ENCODE data around the gene STRA8.
A peak's percentile ranks its signal among the peaks of the same experiment; 100 is the strongest.

The STRA8 gene

GRCh38 chr7:135204876-135205275 is 28.8 kb upstream of the STRA8 start:
- no peak overlapping the region for H2BK5ac ChIP-seq (ENCODE audit: low read depth, low read length, poor library complexity)
- H2AK5ac ChIP-seq (ENCODE audit: low read length): no peak overlapping the region
- H2BK120ac ChIP-seq (ENCODE audit: insufficient read depth, low read length, poor library complexity): no peak overlapping the region
- H2AFZ ChIP-seq (ENCODE audit: insufficient read depth, low read length, poor library complexity): no peak overlapping the region
- peaks cover 23 to 26% of the 10 kb centered on the region in 2 experiments for H3K4me1 ChIP-seq (ENCODE audit: control insufficient read depth in 1 of 2, insufficient read depth in 2 of 2, low read length in 2 of 2)
- H3K23ac ChIP-seq (ENCODE audit: low read length): no peak overlapping the region
- no peak overlapping the region for H3K14ac ChIP-seq (ENCODE audit: low read length)
- no peak overlapping the region for H3K4me2 ChIP-seq (ENCODE audit: low read length)
- H3K9me3 ChIP-seq (ENCODE audit: insufficient read depth, low read depth, low read length): no peaks in the 10 kb centered on the region
- no peak overlapping the region for H4K91ac ChIP-seq (ENCODE audit: low read depth, low read length)
- no peak overlapping the region for H2BK12ac ChIP-seq (ENCODE audit: low read length)
- no peak overlapping the region for H3K4ac ChIP-seq (ENCODE audit: low read depth, low read length)
- H3K27ac ChIP-seq (ENCODE audit: low read depth, low read length): no peak overlapping the region
- no peak overlapping the region for H4K12ac ChIP-seq (ENCODE audit: low read depth, low read length)
- H3K9ac ChIP-seq (ENCODE audit: low read length): no peak overlapping the region
- no CpG with 5 or more reads among the region's 5 CpGs for WGBS (ENCODE audit: extremely low coverage, insufficient coverage, insufficient read length)
- H4K8ac ChIP-seq (ENCODE audit: low read depth, low read length): no peak overlapping the region
- H3K79me1 ChIP-seq (ENCODE audit: low read length): peaks cover 6% of the 10 kb centered on the region
- H3K4me3 ChIP-seq (ENCODE audit: low read depth, low read length): no peak overlapping the region
- peaks cover 15 to 16% of the 10 kb centered on the region in 2 experiments for H3K36me3 ChIP-seq (ENCODE audit: control insufficient read depth in 1 of 2, insufficient read depth in 2 of 2, low read length in 2 of 2)
- no peak overlapping the region for H3K18ac ChIP-seq (ENCODE audit: low read length)
- H3K27me3 ChIP-seq (ENCODE audit: insufficient read depth, low read length): no peaks in the 10 kb centered on the region
- peak; percentile 17 to 66 for DNase-seq
- H3K79me2 ChIP-seq (ENCODE audit: control insufficient read depth, insufficient read depth, low read length, poor library complexity): peaks cover 1% of the 10 kb centered on the region

- Histone ChIP-seq H2BK120ac (ENCODE audit: insufficient read depth, low read length, poor library complexity) (no peak overlapping the region), H3K4ac (ENCODE audit: low read depth, low read length) (no peak overlapping the region), H3K4me2 (ENCODE audit: low read length) (no peak overlapping the region), H3K4me1 (ENCODE audit: control insufficient read depth in 1 of 2, insufficient read depth in 2 of 2, low read length in 2 of 2) (peaks cover 30 to 31% of the 10 kb centered on the region in 2 experiments), H2BK12ac (ENCODE audit: low read length) (no peak overlapping the region), H3K79me2 (ENCODE audit: control insufficient read depth, insufficient read depth, low read length, poor library complexity) (peaks cover 2% of the 10 kb centered on the region), H4K8ac (ENCODE audit: low read depth, low read length) (no peak overlapping the region), H3K27ac (ENCODE audit: low read depth, low read length) (no peak overlapping the region), H3K14ac (ENCODE audit: low read length) (no peak overlapping the region), H3K18ac (ENCODE audit: low read length) (no peak overlapping the region), H3K9ac (ENCODE audit: low read length) (no peak overlapping the region), H3K9me3 (ENCODE audit: insufficient read depth, low read depth, low read length) (no peaks in the 10 kb centered on the region), H3K36me3 (ENCODE audit: control insufficient read depth in 1 of 2, insufficient read depth in 2 of 2, low read length in 2 of 2) (peaks cover 15 to 16% of the 10 kb centered on the region in 2 experiments), H2AK5ac (ENCODE audit: low read length) (no peak overlapping the region), H4K12ac (ENCODE audit: low read depth, low read length) (no peak overlapping the region), H3K23ac (ENCODE audit: low read length) (no peak overlapping the region), H3K79me1 (ENCODE audit: low read length) (peaks cover 7% of the 10 kb centered on the region), H3K4me3 (ENCODE audit: low read depth, low read length) (no peak overlapping the region), H3K27me3 (ENCODE audit: insufficient read depth, low read length) (no peaks in the 10 kb centered on the region), H4K91ac (ENCODE audit: low read depth, low read length) (no peak overlapping the region), H2AFZ (ENCODE audit: insufficient read depth, low read length, poor library complexity) (no peak overlapping the region), H2BK5ac (ENCODE audit: low read depth, low read length, poor library complexity) (no peak overlapping the region)
- no peak for DNase-seq
- WGBS (ENCODE audit: extremely low coverage, insufficient coverage, insufficient read length): no CpG with 5 or more reads among the region's 8 CpGs
Measured at GRCh38 chr7:135205850-135206249, 27.8 kb upstream of the STRA8 start.

GRCh38 chr7:135206941-135207391 is 26.7 kb upstream of the STRA8 start:
- no peak overlapping the region for H2BK5ac ChIP-seq (ENCODE audit: low read depth, low read length, poor library complexity)
- DNase-seq: peak in 1 of 2 donors; percentile 16
- no peaks in the 10 kb centered on the region for H3K9me3 ChIP-seq (ENCODE audit: insufficient read depth, low read depth, low read length)
- H3K4me2 ChIP-seq (ENCODE audit: low read length): no peak overlapping the region
- H3K14ac ChIP-seq (ENCODE audit: low read length): no peak overlapping the region
- H3K4me3 ChIP-seq (ENCODE audit: low read depth, low read length): no peak overlapping the region
- peaks cover 16% of the 10 kb centered on the region for H3K79me1 ChIP-seq (ENCODE audit: low read length)
- no peak overlapping the region for H3K23ac ChIP-seq (ENCODE audit: low read length)
- no peak overlapping the region for H4K8ac ChIP-seq (ENCODE audit: low read depth, low read length)
- no CpG with 5 or more reads among the region's 7 CpGs for WGBS (ENCODE audit: extremely low coverage, insufficient coverage, insufficient read length)
- H3K79me2 ChIP-seq (ENCODE audit: control insufficient read depth, insufficient read depth, low read length, poor library complexity): peaks cover 9% of the 10 kb centered on the region
- H3K9ac ChIP-seq (ENCODE audit: low read length): no peak overlapping the region
- H2AFZ ChIP-seq (ENCODE audit: insufficient read depth, low read length, poor library complexity): no peak overlapping the region
- H3K27ac ChIP-seq (ENCODE audit: low read depth, low read length): no peak overlapping the region
- no peak overlapping the region for H3K18ac ChIP-seq (ENCODE audit: low read length)
- H4K91ac ChIP-seq (ENCODE audit: low read depth, low read length): no peak overlapping the region
- no peak overlapping the region for H3K4ac ChIP-seq (ENCODE audit: low read depth, low read length)
- H3K36me3 ChIP-seq (ENCODE audit: control insufficient read depth in 1 of 2, insufficient read depth in 2 of 2, low read length in 2 of 2): peaks cover 15 to 16% of the 10 kb centered on the region in 2 experiments
- H2BK12ac ChIP-seq (ENCODE audit: low read length): no peak overlapping the region
- H2AK5ac ChIP-seq (ENCODE audit: low read length): no peak overlapping the region
- peaks cover 30 to 32% of the 10 kb centered on the region in 2 experiments for H3K4me1 ChIP-seq (ENCODE audit: control insufficient read depth in 1 of 2, insufficient read depth in 2 of 2, low read length in 2 of 2)
- no peaks in the 10 kb centered on the region for H3K27me3 ChIP-seq (ENCODE audit: insufficient read depth, low read length)
- no peak overlapping the region for H2BK120ac ChIP-seq (ENCODE audit: insufficient read depth, low read length, poor library complexity)
- H4K12ac ChIP-seq (ENCODE audit: low read depth, low read length): no peak overlapping the region

GRCh38 chr7:135207406-135208101 is 26.1 kb upstream of the STRA8 start:
- no peaks in the 10 kb centered on the region for H3K9me3 ChIP-seq (ENCODE audit: insufficient read depth, low read depth, low read length)
- H4K91ac ChIP-seq (ENCODE audit: low read depth, low read length): peak overlapping the region; percentile 16
- H3K79me2 ChIP-seq (ENCODE audit: control insufficient read depth, insufficient read depth, low read length, poor library complexity): peaks cover 9% of the 10 kb centered on the region
- H2AK5ac ChIP-seq (ENCODE audit: low read length): no peak overlapping the region
- no CpG with 5 or more reads among the region's 8 CpGs for WGBS (ENCODE audit: extremely low coverage, insufficient coverage, insufficient read length)
- H3K4me2 ChIP-seq (ENCODE audit: low read length): no peak overlapping the region
- no peak overlapping the region for H3K23ac ChIP-seq (ENCODE audit: low read length)
- H3K18ac ChIP-seq (ENCODE audit: low read length): peak overlapping the region; percentile 44
- H3K27me3 ChIP-seq (ENCODE audit: insufficient read depth, low read length): no peaks in the 10 kb centered on the region
- no peak overlapping the region for H2AFZ ChIP-seq (ENCODE audit: insufficient read depth, low read length, poor library complexity)
- no peak overlapping the region for H3K4me3 ChIP-seq (ENCODE audit: low read depth, low read length)
- H3K4me1 ChIP-seq (ENCODE audit: control insufficient read depth in 1 of 2, insufficient read depth in 2 of 2, low read length in 2 of 2): peaks cover 30 to 32% of the 10 kb centered on the region in 2 experiments
- H3K4ac ChIP-seq (ENCODE audit: low read depth, low read length): no peak overlapping the region
- no peak overlapping the region for H4K8ac ChIP-seq (ENCODE audit: low read depth, low read length)
- H3K79me1 ChIP-seq (ENCODE audit: low read length): peaks cover 16% of the 10 kb centered on the region
- peak overlapping the region; percentile 29 for H2BK12ac ChIP-seq (ENCODE audit: low read length)
- no peak overlapping the region for H3K27ac ChIP-seq (ENCODE audit: low read depth, low read length)
- peak overlapping the region; percentile 28 for H2BK5ac ChIP-seq (ENCODE audit: low read depth, low read length, poor library complexity)
- H3K14ac ChIP-seq (ENCODE audit: low read length): peak overlapping the region; percentile 62
- H2BK120ac ChIP-seq (ENCODE audit: insufficient read depth, low read length, poor library complexity): peak overlapping the region; percentile 35
- H3K36me3 ChIP-seq (ENCODE audit: control insufficient read depth in 1 of 2, insufficient read depth in 2 of 2, low read length in 2 of 2): peaks cover 15 to 16% of the 10 kb centered on the region in 2 experiments
- no peak for DNase-seq
- peak overlapping the region; percentile 20 for H4K12ac ChIP-seq (ENCODE audit: low read depth, low read length)
- H3K9ac ChIP-seq (ENCODE audit: low read length): no peak overlapping the region

Data from trophoblast cell (in vitro differentiated cells and primary cell).